BJ (cell line): ENCODE measurements around the gene MKNK1. TPM values are rescaled to one million over a fixed set of nuclear protein-coding genes. Genes with fewer than 3 reads are reported as not detected.

ENCODE experiments used
- CTCF ChIA-PET: fragments of 350-600 bp; formaldehyde crosslinking; extraction: SDS; loops from one replicate; lab custom pipeline; 2021; ENCODE audit warnings: antibody characterized with exemption, inconsistent platforms; lab: Yijun Ruan, JAX
- POLR2A ChIA-PET: fragments of 300-600 bp; sonication (Branson Sonifier 250); formaldehyde crosslinking; extraction: SDS; loops from one replicate; lab custom pipeline; 2021; ENCODE audit warnings: antibody characterized with exemption; lab: Charles Lee
- DNase-seq: peaks from one replicate; pipeline ENCODE4 v3.0.0-alpha.2; 2011; ENCODE audit warnings: low read depth
- H3K27me3 ChIP-seq: 2 replicates; pipeline ENCODE4 v1.6.0; 2011; ENCODE audit warnings: low read length; ENCODE audit not compliant: control insufficient read depth, insufficient read depth
- H3K36me3 ChIP-seq: 2 replicates; pipeline ENCODE4 v1.5.1; 2011; ENCODE audit warnings: low read length; ENCODE audit not compliant: control insufficient read depth, insufficient read depth
- H3K4me3 ChIP-seq: 2 replicates; pipeline ENCODE4 v1.5.1; 2011; ENCODE audit warnings: low read depth, mild to moderate bottlenecking, control low read depth, low read length
- polyA plus RNA-seq: library from polyadenylated mRNA; depleted of rRNA; stranded (reverse); fragments of >200 nt; gene quantifications from 2 replicates; pipeline ENCODE4 v1.2.3, GENCODE V29; 2011
- TF ChIP-seq, protein P1 (sequence below): IDR thresholded peaks from 2 replicates; pipeline ENCODE4 v1.5.1; 2011; ENCODE audit warnings: low read depth, mild to moderate bottlenecking, control low read depth, inconsistent platforms, low read length, moderate library complexity; ENCODE audit not compliant: insufficient read depth

Gene MKNK1
- polyA plus RNA-seq, 1 experiment, result 30.1 TPM

DNA sequence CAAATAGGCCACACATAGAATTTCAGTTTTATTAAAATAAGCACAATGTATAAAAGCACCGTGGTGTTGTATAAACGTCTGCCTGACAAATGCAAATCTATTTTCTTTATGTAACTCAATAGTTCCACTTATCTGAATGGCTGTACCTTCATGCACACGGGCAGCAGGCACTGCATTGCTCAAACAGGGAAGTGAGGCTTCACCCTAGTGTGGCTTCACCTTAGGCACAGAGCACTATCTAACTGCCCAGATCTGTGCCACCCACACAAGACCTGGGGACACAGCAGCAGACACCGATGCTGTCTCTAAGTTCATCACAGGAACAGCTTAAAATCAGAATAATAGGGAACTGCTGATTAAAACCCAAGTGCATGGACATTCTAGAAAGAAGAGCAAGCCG is 46.7 kb downstream of the MKNK1 start:
- POLR2A ChIA-PET, result no interaction called here
- CTCF ChIA-PET, result no interaction called here
- H3K4me3 ChIP-seq, result no peak overlapping the region
- peaks cover 16% of the 10 kb centered on the region for H3K36me3 ChIP-seq
- DNase-seq, result no peak
- TF ChIP-seq, protein P1, sequence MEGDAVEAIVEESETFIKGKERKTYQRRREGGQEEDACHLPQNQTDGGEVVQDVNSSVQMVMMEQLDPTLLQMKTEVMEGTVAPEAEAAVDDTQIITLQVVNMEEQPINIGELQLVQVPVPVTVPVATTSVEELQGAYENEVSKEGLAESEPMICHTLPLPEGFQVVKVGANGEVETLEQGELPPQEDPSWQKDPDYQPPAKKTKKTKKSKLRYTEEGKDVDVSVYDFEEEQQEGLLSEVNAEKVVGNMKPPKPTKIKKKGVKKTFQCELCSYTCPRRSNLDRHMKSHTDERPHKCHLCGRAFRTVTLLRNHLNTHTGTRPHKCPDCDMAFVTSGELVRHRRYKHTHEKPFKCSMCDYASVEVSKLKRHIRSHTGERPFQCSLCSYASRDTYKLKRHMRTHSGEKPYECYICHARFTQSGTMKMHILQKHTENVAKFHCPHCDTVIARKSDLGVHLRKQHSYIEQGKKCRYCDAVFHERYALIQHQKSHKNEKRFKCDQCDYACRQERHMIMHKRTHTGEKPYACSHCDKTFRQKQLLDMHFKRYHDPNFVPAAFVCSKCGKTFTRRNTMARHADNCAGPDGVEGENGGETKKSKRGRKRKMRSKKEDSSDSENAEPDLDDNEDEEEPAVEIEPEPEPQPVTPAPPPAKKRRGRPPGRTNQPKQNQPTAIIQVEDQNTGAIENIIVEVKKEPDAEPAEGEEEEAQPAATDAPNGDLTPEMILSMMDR, result no peak
- H3K27me3 ChIP-seq, result no peaks in the 10 kb centered on the region

DNA sequence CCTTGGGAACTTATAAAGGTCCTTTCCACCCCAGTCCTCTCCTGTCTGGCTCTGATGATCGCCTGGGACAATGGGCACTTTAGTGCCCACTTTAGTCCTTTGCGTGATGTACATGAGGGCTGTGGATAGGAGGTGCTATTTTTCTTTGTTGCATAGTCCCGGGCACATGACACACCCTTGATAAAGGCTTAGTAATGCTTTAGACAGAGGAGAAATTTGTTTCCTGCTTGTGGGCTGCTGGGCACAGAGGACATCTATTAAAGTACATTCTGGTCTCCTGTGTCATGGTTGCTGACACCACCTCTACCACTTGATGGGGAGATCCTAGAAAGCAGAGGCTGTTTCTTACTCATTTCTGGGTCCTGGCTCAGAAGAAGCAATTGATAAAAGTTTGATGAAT is 47.2 kb downstream of the MKNK1 start:
- H3K27me3 ChIP-seq, result peaks cover 1% of the 10 kb centered on the region; the same call in 1 of the 2 replicates
- peaks cover 14% of the 10 kb centered on the region for H3K36me3 ChIP-seq
- TF ChIP-seq, protein P1, result peak; percentile 8; the same call in 1 of the 2 replicates
- CTCF ChIA-PET, result no interaction called here
- POLR2A ChIA-PET, result no interaction called here
- no peak overlapping the region for H3K4me3 ChIP-seq
- DNase-seq, result peak; percentile 22

DNA sequence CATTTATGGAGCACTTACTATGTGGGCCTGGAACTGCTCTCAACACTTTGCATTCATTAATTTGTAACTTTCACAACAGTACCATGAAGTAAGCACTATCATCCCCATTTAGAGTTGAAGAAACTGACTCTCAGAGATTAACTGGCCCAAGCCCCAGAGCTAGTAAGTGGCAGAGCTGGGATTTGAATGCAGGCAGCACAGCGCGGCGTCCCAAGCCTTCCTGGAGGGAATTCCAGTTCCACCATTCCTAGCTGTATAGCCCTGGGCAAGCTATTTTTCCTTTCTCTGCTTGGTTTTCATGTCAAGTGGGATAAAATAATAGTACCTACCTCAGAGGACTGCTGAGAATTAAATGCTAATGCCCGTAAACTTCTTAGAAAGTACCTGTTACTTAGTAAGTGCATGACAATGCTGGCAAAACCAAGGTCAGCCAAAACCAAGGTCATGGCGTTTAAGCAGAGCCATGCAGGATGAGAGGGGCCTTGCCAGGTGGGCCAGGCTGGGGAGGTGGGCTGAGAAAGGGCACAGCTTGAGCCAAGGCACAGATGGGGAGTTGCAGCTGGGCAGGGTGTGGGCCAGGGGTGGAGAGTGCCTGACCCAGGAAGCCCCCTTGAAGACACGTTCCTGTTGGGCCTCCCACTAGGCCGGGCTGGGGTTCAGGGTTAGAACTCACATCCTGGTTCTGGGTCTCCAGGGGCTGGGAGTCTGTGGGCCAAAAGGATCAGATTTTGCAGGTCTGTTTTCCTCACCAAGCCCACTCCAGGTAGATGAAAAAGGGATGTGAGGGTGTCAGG is 48.0 kb downstream of the MKNK1 start:
- H3K36me3 ChIP-seq, result peaks cover 7% of the 10 kb centered on the region
- ChIA-PET POLR2A (no interaction called here), CTCF (interaction anchor here (1.1 kb wide), 1 partner anchor 79 kb away, joined by 4 read pairs; no protein-coding TSS in a partner anchor)
- DNase-seq, result no peak
- no peak overlapping the region for H3K4me3 ChIP-seq
- peaks cover 1% of the 10 kb centered on the region; the same call in 1 of the 2 replicates for H3K27me3 ChIP-seq
- TF ChIP-seq, protein P1, result no peak

DNA sequence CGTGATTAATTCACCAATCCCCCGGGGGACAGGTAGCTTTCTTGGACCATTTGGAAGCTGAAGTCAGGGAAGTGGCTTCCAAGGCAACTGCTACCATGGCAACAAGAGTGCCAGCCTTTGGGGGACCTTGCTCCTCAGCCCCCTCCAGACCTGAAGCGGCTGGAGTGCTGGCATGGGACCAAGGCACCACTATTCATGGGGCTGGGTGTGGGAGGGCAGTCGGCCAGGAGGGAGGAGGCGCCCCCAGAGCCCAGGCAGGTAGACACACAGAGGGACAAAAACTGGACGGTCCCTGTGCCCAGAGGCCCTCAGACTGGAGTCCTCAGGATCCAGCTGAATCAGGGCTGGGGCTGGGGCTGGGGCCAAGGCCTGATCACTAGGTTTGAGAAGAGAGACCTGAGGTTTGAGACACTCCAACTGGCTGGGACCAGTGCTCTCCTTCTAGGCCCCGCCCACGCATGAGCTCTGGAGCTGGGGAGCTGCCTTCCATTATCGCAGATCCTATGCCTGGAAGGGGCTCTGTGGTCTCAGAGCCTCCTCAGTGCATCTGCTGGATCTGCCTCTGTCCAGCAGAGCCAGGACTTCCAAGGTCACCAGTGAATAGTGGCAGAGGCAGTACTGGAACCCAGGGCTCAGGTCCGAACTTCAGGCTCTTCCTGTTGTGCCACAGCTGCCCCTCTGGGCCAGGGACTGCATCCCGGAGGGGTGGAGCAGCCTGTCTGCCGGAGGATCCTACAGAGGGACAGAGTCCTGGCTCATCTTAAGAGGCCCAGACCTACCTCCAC is 49.3 kb downstream of the MKNK1 start:
- ChIA-PET CTCF (interaction anchor here (1.1 kb wide), 1 partner anchor 78 kb away, joined by 4 read pairs; no protein-coding TSS in a partner anchor), POLR2A (no interaction called here)
- Histone ChIP-seq H3K4me3 (no peak overlapping the region), H3K27me3 (peaks cover 1% of the 10 kb centered on the region; the same call in 1 of the 2 replicates), H3K36me3 (peaks cover 3% of the 10 kb centered on the region; the same call in 1 of the 2 replicates)
- TF ChIP-seq, protein P1, result no peak
- no peak for DNase-seq

- CTCF ChIA-PET, result no interaction called here
- POLR2A ChIA-PET, result no interaction called here
Observed at GRCh38 chr1:46554236-46554596, 49.9 kb downstream of the MKNK1 start.

More at GRCh38 chr1:46554236-46554596, 49.9 kb downstream of the MKNK1 start:
- Histone ChIP-seq H3K36me3 (peaks cover 1% of the 10 kb centered on the region; the same call in 1 of the 2 replicates), H3K4me3 (no peak overlapping the region), H3K27me3 (peaks cover 1% of the 10 kb centered on the region; the same call in 1 of the 2 replicates)
- TF ChIP-seq, protein P1, result no peak
- DNase-seq, result no peak
